ENCODE results near the gene SLC35B4.

SLC35B4 gene

GRCh38 chr7:134316539-134317344 lies at the start of gene SLC35B4:
SLC35B4 (minus strand) TSS chr7:134316930; CDS start chr7:134316751, 179 bp downstream.
- peak; percentile 96 for DNase-seq

DNA sequence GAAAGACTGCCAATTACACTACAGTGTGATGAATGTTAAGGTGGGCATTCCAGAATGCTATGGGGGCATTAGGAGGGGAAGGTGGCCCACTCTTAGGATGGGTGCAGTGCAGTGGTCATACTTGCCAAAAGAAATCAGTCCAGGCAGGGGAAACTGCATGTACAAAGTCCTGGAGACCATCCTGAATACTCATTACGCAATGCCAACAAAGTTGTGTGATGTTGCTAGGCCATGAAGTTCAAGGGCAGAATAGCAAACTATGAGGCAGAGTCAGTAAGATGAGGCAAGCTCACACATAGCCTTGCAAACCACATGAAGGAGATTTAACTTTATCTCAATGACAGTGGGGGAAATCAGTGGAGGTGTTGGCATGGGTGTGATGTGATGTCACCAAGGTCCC lies 49.8 kb upstream of the SLC35B4 start:
- no peak for DNase-seq

DNA sequence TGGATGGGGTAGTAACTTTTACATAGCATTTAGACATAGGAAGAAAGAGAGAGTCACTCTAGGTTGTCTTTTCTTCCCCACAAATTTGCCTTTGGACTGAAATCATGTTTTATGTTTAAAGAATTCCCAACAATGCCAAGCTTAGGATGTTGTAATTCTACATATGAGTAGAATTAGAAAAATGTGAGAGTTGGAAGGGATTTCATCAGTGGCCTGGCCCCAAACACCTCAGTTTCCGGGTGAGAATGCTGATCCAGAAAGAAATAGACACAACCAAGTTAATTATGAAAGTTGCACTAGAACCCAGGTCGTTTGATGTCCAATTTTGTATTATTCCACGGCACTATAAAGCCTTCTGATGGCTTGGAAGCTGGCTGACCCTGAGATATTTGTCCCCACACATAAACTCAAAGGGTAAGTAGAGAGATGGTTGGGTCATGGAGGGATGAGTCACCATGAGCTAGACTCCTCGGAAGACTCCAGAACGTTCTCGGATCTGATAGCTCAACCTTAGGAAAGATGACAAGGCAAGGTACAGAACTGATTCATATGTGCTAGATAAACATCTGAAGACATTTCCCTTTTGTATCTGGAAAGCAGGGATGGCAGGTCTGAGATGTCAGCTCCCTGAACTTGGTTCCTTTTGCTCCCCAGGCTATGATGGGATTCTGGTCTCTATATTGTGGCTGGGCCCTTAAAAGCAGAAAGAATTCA lies 48.8 kb upstream of the SLC35B4 start:
- no peak for DNase-seq

DNA sequence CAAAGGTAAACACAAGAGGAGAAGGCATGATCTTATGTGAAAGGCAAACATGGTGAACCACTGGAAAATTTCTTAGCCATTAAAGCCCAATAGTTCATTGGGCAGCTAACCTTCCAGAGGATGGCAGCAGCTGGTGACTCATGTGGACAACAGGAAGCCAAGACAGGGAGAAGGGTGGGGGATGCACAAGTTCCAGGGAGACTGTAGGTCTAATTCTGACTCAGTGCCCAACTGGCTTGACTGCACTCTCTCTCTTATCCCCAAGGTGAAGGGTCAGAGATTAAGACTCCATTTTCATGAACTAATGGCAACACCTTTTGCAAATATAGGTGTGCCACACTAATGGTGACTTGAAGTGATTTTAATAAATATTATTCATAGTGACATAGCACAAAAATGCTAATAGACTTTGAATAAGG lies 47.9 kb upstream of the SLC35B4 start:
- DNase-seq: no peak

- DNase-seq: no peak
Observed at GRCh38 chr7:134362587-134363483, 46.1 kb upstream of the SLC35B4 start.

DNA sequence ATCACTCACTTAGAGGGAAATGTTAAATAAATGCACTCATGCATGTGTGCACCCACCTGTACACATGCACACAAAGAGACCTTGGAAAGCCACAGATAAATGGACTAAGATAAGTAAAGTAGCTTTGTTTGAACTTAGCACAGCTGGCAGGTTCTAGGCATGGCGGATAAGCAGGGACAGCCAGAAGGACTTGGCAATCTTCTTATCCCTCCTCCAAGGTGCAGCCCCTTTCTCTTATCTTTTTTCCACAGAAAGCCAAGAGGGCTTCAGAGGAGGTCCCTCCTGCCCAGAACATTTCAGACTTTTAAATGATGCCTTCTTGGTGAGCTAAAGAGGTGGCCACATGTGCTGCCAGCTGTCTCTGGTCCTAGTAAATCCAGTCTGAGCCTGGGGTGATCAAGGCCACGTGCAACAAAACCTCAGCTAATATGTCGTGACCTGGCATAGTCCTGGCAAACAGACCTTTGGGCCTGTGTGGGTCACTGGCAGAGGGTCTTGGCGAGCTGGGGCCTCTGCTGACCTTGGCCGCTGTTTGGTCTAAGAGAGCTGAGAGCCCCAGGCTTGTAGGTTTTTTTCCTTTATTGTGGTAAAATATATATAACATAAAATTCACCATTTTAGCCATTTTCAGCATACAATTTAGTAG lies 43.2 kb upstream of the SLC35B4 start:
- no peak for DNase-seq

- DNase-seq: no peak
Observed at GRCh38 chr7:134357486-134357885, 40.8 kb upstream of the SLC35B4 start.

- no peak for DNase-seq
Observed at GRCh38 chr7:134356421-134356936, 39.7 kb upstream of the SLC35B4 start.

GRCh38 chr7:134355927-134356326 lies 39.2 kb upstream of the SLC35B4 start:
- no peak for DNase-seq

- DNase-seq: no peak
Observed at GRCh38 chr7:134355004-134355525, 38.3 kb upstream of the SLC35B4 start.

- no peak for DNase-seq
Observed at GRCh38 chr7:134353411-134353810, 36.7 kb upstream of the SLC35B4 start.

DNA sequence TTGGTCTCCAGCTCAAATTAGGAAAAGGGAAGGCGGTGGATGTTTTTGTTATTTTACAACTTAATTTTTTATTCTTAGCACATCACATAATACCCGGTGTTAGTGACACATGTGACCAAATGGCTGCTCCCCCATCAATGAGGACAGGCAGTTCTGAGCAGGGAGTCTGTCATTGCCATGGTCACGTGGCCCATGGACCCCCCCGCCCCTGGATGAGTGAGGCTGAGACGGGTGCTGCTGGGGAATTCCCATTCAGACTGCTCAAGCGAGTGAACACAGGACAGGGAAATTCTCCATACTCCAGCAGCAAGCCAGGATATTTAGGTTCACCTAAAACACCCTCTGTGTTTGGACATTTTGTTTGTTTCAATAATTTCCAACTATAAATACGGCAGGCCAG lies 34.7 kb upstream of the SLC35B4 start:
- no peak for DNase-seq

- DNase-seq: no peak
Observed at GRCh38 chr7:134350709-134351108, 34.0 kb upstream of the SLC35B4 start.

- DNase-seq: no peak
Observed at GRCh38 chr7:134347567-134347966, 30.8 kb upstream of the SLC35B4 start.

DNA sequence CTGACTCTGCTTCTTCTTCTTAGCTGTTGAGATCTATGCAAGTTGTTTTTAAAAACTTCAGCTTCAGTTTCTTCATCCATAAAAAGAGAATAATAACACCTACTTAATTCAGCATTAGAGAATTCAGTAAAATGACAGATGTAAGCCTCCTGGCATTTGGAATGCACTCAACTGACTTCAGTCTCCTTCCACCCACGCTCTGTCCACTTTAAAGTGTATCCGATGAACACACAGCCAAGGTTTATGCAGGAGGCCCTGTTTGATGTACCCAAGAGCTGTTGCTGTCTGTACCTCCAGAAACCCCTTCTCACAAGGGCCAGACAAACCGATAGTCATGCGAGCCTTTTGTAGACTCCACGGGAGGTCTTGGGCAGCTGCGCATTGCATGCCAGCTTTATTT lies 27.1 kb upstream of the SLC35B4 start:
- no peak for DNase-seq

GRCh38 chr7:134343136-134343535 lies 26.4 kb upstream of the SLC35B4 start:
- DNase-seq: no peak

GRCh38 chr7:134339475-134339874 lies 22.7 kb upstream of the SLC35B4 start:
- DNase-seq: no peak

DNA sequence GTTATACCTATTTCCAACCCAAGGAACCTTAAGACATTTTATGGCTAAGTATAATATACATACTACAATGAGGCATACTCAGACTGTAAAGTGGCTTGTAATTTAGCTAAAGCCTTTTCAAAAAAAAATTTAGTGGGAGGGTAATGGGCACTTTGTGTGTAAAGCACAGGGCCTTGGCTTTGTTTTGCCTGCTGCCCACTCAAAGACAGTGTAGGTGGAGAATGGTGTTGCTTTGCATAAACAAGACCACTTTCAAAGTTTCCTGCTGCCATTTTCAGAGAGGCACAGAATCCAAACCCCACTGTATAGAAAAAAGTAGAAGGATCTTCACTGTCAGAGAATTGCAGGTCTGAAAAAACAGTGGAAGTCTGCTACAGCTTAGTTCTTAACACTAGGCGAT lies 21.2 kb upstream of the SLC35B4 start:
- no peak for DNase-seq

GRCh38 chr7:134334408-134334807 lies 17.7 kb upstream of the SLC35B4 start:
- no peak for DNase-seq

- DNase-seq: no peak
Observed at GRCh38 chr7:134333943-134334342, 17.2 kb upstream of the SLC35B4 start.

DNA sequence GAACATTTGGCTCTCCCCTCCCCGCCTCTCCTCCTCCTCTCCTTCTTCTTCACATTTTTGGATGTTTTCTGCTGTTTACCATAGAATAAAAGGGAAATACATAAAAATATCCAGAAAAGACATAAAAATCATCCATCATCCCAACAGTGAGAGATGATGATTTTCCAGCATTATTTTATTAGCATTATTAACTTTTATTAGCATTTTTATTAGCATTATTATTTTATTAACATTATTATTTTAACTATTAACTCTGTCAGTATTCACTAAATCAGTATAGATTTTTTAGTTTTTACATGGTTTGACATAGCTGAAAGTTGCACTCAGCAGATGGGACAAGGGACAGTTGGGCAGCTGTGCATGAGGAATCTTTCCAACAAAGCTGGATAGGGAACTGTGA lies 16.2 kb upstream of the SLC35B4 start:
- no peak for DNase-seq

DNA sequence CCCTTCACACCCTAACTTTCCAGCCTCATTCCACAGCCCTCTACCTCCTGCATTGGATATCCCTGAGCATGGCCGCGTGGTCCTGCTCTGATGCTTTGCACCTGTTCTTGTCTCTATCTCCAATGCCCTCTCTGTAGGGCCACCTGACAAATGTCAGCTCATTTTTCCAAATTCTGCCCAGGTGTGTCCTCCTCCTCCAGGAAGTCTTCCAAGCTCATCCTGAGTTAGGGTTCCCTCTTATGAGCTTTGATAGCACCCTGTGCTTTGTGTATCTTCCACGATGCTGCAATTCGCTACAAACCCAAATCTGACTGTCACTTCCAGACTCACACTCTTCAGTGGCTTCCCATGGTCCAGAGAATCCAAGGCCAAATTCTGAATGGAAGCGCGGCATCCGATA lies 14.7 kb upstream of the SLC35B4 start:
- DNase-seq: no peak

Measured in CD4-positive, alpha-beta T cell treated with Interleukin-15 for 1 hour (primary cell).